Ovary (tissue), 3 donors: ENCODE data around the gene PDE3A.

Experiments
- POLR2A ChIP-seq: fragments of 450-650 bp; IDR thresholded peaks from one replicate; pipeline ENCODE4 v1.6.1; 2017; ENCODE audit warnings: antibody characterized with exemption, mild to moderate bottlenecking, moderate library complexity
- TF ChIP-seq, protein P1 (sequence below), 3 donors: fragments of 450-650 bp in 2 of 3; fragments of 200-600 bp in 1 of 3; IDR thresholded peaks; one replicate each; pipeline versions ENCODE4 v1.5.1 to v1.8.0; 2016 to 2022; ENCODE audit warnings: antibody characterized with exemption in 3 of 3, mild to moderate bottlenecking in 1 of 3
- donor health status: DM: no; HTN: no; CAD: no.

DNA sequence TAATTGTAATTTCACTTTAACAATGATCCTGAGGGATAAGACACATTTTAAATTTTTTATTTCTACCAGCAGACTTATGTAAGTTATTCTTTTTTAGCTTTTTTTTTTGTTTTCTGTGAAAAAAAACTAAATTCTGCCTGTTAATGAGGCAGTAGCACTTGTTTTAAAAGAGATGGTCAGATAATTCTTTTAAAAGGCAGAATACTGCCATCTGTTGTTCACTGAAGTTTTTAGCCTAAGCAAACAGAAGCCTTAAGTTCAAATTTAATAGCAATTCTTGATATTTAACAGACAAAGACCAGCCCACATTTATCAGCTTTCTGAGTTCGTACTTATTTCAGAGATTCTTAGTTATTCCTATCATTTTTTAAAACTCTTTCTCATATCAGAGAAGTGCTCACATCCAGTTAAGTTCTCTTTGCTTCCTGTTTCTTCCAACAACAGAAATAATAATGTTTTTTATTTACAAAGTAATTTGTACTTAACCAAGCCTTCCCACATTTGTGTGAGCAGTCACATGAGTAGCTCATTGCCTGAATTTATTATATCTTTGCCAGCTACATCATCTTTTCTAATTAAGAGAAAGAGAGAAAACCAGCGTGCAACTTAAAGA, 233.4 kb downstream of the PDE3A start:
- TF ChIP-seq, protein P1, sequence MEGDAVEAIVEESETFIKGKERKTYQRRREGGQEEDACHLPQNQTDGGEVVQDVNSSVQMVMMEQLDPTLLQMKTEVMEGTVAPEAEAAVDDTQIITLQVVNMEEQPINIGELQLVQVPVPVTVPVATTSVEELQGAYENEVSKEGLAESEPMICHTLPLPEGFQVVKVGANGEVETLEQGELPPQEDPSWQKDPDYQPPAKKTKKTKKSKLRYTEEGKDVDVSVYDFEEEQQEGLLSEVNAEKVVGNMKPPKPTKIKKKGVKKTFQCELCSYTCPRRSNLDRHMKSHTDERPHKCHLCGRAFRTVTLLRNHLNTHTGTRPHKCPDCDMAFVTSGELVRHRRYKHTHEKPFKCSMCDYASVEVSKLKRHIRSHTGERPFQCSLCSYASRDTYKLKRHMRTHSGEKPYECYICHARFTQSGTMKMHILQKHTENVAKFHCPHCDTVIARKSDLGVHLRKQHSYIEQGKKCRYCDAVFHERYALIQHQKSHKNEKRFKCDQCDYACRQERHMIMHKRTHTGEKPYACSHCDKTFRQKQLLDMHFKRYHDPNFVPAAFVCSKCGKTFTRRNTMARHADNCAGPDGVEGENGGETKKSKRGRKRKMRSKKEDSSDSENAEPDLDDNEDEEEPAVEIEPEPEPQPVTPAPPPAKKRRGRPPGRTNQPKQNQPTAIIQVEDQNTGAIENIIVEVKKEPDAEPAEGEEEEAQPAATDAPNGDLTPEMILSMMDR (IDR thresholded peaks at IDR 0.05) = peak in 2 of 3 donors; percentile 26 to 50
- no peak for TF ChIP-seq POLR2A
